GM19240 (cell line): Measurements from ENCODE around the gene PRUNE2.
"Not testable (repeated sequence)": the region's sequence is repeated elsewhere in the genome, so short reads cannot be mapped to it uniquely, and the experiment has no call there.

Experiments used
- DNase-seq: peaks from one replicate; pipeline ENCODE4 v3.0.0; 2011; ENCODE audit warnings: low spot score; ENCODE audit not compliant: insufficient read length

PRUNE2 gene

GRCh38 chr9:76800901-76801300 is 105.0 kb downstream of the PRUNE2 start:
- no peak for DNase-seq

DNA sequence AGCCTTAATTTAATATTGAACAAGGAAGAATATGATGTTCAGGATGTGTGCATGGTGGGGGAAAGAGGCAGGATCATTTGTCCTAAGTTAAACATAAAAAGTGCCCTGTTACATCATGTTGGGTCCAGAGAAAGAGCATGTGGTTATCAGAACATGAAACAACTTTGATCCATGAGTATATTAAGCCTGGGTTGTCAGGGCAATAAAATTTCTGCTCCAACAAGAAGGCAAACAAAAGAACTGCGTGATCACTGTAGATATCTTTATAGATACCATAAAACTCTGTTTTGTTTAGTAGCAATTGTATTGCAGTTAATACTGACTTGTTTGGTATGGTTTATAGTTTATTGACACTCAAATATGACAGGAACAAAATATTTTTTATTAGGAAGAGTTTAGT is 106.4 kb downstream of the PRUNE2 start:
- DNase-seq: no peak

GRCh38 chr9:76798527-76798926 is 107.4 kb downstream of the PRUNE2 start:
- DNase-seq: no peak

- no peak for DNase-seq
Observed at GRCh38 chr9:76796296-76796695, 109.6 kb downstream of the PRUNE2 start.

GRCh38 chr9:76793784-76794431 is 112.0 kb downstream of the PRUNE2 start:
- DNase-seq: no peak

- DNase-seq: no peak
Observed at GRCh38 chr9:76789840-76790239, 116.1 kb downstream of the PRUNE2 start.

- DNase-seq: no peak
Observed at GRCh38 chr9:76787677-76788076, 118.2 kb downstream of the PRUNE2 start.

- DNase-seq: no peak
Observed at GRCh38 chr9:76785501-76785900, 120.4 kb downstream of the PRUNE2 start.

DNA sequence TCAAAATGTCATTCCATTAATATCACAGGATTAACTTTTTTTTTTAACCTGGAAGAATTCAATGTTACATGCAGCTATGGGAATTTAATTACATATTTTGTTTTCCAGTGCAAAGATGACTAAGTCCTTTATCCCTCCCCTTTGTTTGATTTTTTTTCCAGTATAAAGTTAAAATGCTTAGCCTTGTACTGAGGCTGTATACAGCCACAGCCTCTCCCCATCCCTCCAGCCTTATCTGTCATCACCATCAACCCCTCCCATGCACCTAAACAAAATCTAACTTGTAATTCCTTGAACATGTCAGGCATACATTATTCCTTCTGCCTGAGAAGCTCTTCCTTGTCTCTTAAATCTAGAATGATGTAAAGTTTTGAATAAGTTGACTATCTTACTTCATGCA is 121.0 kb downstream of the PRUNE2 start:
- no peak for DNase-seq

GRCh38 chr9:76772686-76773445 is 133.0 kb downstream of the PRUNE2 start:
- no peak for DNase-seq

- DNase-seq: no peak
Observed at GRCh38 chr9:76766126-76766525, 139.8 kb downstream of the PRUNE2 start.

DNA sequence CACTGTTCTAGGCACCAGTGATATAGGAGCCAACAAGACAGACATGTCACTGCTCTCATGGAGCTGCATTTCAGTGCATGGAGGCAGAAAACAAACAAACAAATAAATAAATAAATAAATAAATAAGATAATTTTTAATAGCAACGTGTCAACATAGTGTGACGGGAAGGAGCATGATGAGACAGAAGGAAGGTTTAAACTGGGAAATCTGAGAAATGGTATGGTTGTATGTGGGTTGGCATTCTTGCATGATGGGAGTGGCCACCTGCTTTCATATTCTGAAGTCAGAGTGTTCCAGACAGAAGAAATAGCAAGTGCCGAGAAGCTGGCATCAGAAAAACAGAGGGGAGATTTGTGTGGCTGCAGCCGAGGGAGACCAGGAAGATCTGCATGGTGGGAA is 141.8 kb downstream of the PRUNE2 start, which contains the start of gene PCA3:
PCA3 (plus strand) TSS at position 301 of the 400 bp plus-strand sequence.
- DNase-seq: no peak

DNA sequence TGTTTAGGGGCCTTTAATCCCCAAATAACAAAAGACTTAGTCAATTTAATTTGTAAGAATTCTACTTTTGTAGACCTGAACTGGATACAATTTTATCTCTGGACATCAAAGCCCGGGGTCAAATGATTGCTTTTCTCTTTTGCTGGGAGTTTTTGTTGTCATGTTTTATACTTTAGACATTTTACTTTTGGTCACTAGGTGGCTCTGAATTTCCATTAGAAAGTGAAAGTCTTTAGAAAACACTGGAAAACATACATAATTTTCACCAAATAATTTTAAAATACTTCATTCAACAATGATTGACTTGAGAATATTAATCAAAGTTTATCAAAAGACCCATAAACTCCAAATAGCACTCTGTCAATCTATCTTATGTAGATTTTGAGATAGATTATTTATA is 144.5 kb downstream of the PRUNE2 start:
- no peak for DNase-seq

DNA sequence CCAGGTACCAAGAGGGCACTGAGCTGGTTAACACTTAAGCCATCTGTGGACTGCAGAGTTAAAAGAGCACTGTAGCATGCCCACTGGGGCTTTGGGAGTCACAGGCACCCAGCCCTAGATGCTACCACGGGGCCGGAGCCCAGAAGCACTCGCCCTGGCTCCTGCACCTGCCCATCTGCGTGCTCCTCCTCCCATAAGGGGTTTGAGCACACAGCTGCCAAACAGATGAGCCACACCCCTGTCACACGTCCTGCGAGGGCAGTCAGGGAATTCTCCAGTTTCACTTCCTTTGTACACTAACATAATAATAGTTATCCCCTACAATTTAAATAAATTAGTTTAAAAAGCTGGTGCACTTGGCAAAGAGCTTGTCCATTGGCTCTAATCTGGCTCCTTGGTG is 146.2 kb downstream of the PRUNE2 start:
- no peak for DNase-seq

- DNase-seq: no peak
Observed at GRCh38 chr9:76758476-76758875, 147.4 kb downstream of the PRUNE2 start.

DNA sequence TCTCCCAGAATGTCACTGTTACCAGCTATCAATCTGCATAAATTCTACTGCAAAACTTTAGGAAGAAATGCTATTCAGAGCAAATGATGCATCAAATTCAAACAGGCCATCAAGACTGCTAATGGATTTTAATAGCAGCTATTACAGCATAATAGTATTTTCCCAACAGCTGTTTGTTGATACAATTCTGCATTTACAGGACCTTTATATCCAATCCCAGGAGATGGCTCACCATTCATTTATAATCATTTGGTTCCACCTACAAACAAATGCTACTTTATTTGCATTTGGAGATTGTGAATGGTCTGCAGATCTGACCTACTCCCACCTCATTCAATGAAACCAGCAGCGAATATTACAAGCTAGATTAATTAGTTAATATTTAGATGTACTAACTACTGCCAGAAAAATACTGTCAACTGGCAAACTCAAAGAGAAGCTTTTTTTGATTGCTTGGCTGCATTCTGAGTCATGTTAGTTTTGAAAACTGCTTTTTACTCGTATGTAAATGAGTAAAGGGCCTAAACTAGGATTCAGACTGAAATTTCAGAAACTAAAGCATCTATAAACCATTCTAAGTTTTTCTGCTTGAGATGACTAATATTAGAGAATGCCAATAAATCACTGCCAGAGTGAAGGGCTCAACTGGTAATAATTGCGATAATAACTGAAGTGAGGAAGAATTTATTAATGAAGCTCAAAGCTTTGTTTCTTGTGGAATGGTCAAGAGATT is 148.8 kb downstream of the PRUNE2 start:
- DNase-seq: no peak

- no peak for DNase-seq
Observed at GRCh38 chr9:76756268-76756640, 149.7 kb downstream of the PRUNE2 start.

DNA sequence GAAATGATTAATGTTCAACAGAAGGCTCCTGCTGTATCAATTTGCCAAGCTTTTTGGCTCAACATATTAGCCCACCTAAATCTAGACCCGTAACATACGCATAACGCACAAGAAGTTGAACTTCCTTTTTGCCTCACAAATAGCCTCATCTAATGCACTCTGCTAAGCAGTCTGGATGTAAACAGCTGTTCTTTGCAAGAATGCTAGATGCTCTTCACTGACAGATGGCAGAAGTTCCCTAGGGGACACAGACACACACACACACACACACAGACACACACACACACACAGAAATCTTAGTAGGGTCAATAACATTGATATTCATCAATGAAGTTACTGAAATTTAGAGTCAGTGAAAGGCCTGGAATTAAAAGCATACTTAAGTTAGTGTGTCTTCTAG is 154.9 kb downstream of the PRUNE2 start:
- no peak for DNase-seq

GRCh38 chr9:76744336-76744735 is 161.6 kb downstream of the PRUNE2 start:
- no peak for DNase-seq

- no peak for DNase-seq
Observed at GRCh38 chr9:76743931-76744330, 162.0 kb downstream of the PRUNE2 start.

- DNase-seq: not testable (repeated sequence)
Observed at GRCh38 chr9:76742890-76743289, 163.0 kb downstream of the PRUNE2 start.

- DNase-seq: no peak
Observed at GRCh38 chr9:76741524-76741923, 164.4 kb downstream of the PRUNE2 start.
